Stimulated activated CD8-positive, alpha-beta memory T cell treated with anti-CD3 and anti-CD28 coated beads, Interleukin-15, amount 100 ng/mL, for 24 hours (primary cell): ENCODE results near the gene AWAT2.

ENCODE experiments used
- DNase-seq: peaks from one replicate; pipeline ENCODE4 v3.0.0-alpha.2; 2020; ENCODE audit warnings: low read depth

AWAT2 gene, protein sequence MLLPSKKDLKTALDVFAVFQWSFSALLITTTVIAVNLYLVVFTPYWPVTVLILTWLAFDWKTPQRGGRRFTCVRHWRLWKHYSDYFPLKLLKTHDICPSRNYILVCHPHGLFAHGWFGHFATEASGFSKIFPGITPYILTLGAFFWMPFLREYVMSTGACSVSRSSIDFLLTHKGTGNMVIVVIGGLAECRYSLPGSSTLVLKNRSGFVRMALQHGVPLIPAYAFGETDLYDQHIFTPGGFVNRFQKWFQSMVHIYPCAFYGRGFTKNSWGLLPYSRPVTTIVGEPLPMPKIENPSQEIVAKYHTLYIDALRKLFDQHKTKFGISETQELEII

DNA sequence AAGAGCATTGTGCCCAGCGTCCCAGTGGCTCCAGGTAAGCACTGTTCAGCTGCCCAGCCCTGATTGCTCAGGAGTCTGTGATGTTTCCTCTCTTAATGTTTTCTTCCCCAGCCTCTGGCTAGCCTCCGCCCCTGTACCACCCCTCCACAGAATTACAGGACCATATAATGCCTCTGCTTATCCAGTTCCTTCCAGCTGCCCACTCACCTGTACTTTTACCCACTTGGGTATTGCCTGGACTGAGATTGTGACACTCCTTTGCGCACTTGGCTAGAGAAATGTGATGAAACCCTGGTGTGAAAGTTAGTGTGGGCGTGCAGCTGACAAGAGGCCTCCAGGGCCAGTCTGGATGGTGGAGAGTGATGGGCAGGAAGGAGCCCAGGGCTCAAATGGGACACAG is at the start of gene AWAT2:
AWAT2 (minus strand) TSS at position 14 of the 400 bp plus-strand sequence; CDS start at position 8, 6 bp downstream.
- DNase-seq, result no peak

DNA sequence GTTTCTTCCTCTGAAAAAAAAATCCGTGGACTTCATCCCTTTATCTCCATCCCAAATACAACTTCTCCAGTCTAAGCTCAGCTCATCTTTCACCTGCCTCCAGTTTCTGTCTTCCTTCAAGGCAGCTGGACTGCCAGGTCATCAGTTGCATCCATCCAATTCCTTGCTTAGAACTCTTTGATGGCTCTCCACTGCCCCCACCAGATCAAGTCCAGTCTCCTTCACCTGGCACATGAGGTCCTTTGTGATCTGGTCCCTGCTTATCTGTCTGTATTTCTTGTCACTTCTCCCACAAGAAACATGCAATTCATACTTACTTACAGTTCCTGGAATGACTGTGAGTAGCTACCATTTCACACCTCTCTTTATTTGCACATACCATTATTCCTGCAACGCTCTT is 46.3 kb upstream of the AWAT2 start:
- no peak for DNase-seq

DNA sequence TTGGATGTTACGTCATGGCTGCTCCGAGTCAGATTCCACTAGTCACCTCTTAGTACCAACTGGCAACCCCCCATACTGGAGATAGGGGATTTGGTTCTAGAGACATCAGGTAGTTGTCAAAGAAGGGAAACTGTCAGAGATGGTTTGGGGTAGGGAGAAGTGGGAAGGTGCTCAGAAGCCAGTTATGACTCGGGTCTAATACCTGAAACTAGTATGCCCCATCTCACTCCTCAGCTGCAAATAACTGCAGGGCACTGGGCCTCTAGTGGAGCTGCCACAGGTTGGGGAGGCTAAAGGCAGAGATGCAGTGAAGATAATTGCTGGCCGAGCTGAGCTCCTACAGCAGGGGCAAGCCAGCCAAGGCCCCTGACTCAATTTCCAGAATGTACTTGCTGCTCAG is 42.5 kb upstream of the AWAT2 start:
- no peak for DNase-seq

DNA sequence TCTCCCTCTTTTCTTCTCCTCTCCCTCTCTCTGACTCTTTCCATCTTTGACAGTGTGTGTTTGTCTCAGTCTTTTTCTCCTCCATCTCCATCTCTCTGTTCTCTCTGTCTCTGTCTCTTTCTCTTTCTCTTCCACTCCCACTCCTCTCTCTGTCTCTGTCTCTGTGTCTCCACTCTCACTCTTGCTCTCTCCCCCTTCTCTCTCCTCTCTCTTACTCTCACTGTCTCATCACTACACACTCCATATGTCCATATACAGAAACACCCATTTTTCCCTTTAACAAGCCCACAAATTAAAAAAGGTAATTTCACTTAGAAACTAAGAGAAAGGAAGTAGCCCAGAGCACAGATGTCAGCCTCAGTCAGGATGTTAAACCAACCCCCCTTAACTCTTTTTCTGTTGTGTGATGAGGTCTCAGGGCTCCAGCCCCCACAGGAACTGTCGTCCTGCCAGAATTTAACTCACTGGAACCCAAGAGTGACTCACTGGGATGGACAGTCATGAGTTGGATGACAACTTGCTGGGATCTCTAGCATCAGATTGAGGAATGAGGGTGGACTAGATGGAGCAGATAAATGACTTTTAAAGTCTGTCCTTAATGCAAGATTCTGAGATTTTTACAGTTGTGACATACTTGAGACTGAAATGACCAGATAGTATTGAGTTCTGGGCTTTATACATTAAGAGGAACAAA is 40.0 kb upstream of the AWAT2 start:
- DNase-seq, result no peak

DNA sequence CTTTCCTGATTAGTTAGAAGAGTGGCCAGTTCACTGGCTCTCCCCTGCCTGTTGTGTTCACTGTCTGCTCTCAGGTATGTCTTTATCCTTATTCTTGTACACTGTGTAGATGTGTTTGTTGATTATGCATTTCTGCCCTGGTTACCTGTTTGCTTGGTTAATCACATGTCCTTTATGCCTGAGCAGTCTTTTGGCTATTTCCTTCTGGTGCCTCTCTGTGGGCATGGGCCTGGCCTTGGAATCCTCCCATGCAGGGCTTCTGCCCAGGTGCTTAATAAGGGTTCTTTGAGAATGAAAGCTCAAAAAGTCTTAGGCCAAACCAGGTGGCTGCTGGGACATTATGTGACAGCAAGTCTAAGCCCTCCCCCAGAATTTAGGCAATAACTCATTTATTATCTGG is 39.0 kb upstream of the AWAT2 start:
- no peak for DNase-seq

DNA sequence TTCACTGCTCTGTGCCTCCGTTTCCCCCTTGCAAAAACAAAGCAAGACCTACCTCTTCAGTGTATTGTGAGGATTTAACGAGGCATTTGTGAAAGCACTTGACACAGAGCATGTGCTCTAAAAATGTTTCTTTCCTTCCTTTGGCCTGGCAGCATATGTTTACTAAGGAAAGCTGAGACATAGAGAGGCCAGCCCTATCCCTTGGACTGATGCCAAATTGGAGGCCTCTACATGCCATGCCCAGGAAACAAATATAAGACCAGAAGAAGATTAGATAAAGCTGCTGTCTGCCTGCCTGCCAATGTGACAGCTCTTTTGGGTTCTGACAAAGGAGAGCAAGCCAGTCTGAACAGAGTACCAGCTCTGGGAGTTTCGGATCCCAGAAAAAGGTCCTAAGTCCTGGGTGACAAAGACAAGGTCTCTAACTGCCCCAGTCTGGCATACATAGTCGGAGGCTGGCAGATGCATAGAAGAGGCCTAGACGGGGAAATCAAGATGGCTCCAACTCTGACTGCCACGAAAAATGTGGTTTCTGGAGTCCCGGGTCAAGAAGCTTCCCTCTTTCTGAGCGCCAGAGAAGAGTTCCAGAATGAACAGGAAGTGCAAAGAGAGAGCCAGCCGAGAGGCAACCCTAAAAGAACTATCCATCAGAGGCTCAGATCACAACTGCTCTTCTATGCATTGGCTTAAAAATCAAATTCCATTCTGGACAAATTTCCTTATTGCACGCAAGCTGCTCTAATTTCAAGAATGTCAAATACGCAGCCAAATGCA is 38.3 kb upstream of the AWAT2 start:
- DNase-seq, result no peak

DNA sequence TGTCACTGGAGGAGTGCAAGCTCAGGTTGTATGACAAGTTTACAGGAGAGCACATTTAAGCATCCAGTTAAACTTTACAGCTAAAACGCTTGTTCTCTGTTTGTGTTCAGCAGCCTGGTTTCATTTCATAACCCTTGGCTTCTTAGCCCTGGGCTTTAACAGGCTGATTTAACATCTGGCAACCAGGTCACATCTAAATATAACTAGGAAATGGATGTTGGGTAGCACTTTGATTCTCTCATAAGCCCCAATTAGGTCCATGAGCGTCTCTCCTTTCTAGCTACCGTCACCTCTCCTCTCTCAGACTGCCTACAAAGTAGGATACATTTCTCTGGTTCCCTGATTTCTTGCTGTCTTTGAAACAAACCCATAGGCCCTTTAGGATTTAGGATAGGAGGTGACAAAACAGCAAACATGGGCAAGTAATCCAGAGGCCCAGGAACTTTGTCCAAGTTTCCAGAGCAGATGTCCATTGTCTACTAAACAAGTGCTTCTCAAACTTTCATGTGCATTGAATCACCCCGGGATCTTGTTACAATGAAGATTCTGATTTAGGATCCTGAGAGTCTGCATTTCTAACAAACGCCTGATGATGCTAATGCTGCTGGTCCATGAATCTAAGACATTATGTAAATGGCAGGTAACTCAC is 35.0 kb upstream of the AWAT2 start:
- DNase-seq, result no peak

DNA sequence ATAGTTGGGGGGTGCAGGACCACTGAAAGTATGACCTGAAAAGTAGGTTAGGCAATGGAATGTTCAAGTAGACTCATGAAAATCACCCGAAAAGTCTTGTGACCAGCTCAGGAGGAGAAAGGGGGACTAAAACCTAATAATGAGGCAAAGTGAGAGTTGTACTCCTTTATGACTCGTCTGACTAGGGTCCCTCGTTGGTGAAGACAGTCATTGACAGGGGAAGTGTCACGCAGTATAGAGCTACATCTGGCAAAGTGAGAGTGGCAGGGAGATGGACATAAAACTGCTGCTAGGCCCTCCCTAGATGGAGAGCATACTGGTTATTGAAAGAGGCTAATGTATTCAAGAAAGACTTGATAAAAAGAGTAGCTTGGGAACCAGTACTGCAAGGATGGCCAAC is 33.0 kb upstream of the AWAT2 start:
- DNase-seq, result no peak

DNA sequence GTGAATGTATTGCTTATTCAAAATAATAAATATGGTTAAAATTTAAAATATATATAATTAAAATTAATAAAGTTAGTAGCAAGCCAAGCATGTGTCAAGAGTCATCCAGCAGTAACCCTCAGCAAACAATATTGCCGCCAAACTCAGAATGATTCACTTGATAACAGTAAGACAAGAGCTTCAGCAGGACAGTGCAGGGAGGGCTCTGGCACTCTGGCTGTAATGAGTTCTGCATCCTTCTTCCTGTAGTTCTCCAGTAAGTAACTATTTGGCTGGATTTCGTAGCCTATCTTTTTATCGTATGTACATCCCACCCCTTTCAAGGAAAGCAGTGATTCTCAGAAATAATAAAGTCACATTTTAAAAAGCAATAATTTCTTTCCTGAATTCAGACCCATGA is 30.1 kb upstream of the AWAT2 start:
- no peak for DNase-seq

DNA sequence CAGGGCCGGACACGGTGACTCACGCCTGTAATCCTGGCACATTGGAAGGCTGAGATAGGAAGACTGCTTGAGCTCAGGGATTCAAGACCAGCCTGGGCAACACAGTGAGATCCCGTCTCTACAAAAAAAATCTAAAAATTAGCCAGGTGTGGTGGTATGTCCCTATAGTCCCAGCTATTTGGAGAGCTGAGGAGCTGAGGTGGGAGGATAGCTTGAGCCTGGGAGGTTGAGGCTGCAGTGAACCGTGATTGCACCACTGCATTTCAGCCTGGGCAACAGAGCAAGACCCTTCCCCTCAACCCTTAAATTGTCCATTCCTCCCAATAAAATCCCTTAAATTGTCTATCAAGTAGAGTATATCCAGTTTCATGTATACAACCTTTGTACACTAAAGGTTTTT is 29.6 kb upstream of the AWAT2 start:
- no peak for DNase-seq

DNA sequence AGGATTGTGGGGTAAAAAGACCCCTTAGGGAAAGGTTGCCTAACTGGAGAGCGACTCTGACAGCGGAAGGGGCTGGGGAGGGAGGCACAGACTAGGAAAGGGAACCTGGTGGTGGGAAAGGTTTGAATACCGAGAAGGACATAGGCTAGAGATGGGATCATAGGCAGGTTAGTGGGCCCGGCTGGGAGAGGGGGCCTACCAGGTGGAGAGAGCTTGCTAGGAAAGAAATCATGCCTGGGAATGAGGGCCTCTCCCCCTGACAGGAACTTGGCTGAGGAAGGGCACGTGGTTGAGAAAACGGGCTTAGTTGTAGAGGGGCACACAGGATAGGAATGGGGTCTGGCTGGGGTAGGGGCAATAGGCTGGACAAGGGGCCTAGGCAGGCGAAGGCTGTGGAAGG is 16.9 kb upstream of the AWAT2 start:
- no peak for DNase-seq

DNA sequence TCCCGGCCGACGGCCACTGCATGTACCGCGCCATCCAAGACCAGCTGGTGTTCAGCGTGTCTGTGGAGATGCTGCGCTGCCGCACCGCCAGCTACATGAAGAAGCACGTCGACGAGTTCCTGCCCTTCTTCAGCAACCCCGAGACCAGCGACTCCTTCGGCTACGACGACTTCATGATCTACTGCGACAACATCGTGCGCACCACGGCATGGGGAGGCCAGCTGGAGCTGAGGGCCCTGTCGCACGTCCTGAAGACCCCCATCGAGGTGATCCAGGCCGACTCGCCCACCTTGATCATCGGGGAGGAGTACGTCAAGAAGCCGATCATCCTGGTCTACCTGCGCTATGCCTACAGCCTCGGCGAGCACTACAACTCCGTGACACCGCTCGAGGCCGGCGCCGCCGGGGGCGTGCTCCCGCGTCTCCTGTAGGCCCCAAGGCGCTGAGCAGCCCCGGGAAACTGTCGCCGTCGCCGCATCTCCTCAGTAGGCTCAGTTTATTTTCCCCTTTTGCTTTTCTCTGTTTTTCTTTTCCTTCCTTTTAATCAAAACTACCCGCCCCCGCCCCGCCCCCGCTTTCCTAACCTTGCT is 13.3 kb upstream of the AWAT2 start:
- DNase-seq, result no peak

DNA sequence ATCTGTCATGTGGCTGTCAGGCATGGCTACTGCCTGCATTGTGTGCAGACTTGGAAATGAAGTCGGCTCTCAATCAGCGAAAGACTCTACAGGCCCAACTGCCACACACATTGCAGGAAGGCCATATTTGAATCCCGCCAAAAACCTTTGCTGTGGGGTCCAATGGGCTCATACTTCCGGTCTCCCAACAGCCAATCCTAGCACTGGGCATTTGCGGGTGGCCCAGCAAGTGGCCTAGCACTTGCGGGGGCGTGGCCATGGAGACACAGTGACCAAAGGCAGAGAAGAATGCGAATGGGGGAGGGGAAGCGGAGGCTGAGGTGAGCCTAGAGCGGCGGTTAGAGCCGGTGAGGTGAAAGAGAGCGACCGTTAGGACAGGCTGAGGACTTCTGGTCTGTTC is 12.3 kb upstream of the AWAT2 start, which contains the start of gene OTUD6A:
OTUD6A (plus strand) TSS at position 382 of the 400 bp plus-strand sequence. CDS start 68 bp downstream, outside the sequence.
- no peak for DNase-seq

DNA sequence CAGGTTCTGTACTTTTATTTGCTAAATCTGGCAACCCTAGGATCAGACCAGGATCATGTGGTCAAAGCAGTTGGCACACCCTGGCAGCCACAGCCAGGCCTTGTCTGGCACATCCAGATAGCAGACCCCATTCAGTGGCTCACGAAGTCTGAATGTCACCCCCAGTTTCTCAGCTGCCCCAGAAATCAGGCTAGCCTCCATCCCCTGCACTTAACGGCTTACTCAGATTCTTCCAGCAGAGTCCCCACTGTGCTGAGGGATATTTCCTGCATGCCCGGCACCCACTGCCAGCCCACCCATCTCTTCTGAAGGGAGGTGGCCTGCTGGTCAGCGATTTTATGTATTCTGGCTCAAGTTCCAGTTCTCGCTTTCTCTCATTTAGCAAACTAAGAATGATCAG is 4.7 kb upstream of the AWAT2 start:
- DNase-seq, result no peak

DNA sequence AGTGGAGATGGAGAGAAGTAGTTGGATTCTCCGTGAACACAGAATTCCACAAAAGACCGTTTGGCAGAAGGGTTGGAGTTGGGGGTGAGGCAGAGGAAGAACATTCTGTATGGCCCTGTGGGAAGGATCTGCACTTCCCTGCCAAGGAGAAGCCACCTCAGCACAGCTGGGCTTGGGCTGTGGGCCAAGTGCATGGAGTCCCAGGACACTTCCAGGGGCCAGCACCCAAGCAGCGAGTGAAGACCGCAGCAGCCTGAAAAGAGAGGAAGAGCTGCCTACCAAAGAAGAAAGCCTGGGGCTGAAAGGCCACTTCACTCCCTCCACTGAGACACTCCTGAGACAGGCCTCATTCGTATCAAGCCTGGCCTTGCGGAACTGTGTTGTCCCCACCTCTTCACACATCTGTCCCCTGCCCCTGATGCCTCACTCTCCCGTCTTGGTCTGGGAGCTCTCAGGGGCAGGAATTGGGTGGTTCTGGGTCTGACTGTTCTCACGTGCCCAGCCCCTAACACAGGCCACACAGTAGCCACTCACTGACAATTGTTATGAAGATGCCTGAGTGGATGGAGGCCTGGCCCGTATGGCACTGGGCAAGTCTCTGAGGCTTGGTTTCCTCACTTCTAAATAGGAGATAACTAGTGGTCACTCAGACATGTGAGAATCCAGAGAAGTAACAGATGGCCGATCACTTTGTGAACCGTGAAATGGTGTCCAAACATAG is 3.3 kb upstream of the AWAT2 start:
- no peak for DNase-seq

DNA sequence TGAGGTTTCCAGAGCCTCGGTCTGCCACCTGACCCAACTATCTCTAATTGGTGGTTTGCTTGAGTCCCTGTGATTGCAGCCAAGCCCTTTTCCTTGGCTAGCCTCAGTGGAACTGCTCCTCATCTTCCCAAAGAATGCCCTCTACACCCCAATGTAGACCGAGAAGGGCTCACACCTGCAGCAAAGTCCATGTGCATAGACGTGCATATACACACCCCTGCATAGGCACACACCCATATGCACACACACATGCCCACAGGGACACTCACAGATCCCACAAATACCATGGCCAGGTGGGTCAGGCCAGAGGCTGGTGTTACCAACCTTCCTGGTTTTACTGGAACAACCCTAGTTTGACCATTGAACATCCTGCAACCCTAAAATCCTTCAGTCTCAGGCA is 332 bp downstream of the AWAT2 start:
- no peak for DNase-seq

DNA sequence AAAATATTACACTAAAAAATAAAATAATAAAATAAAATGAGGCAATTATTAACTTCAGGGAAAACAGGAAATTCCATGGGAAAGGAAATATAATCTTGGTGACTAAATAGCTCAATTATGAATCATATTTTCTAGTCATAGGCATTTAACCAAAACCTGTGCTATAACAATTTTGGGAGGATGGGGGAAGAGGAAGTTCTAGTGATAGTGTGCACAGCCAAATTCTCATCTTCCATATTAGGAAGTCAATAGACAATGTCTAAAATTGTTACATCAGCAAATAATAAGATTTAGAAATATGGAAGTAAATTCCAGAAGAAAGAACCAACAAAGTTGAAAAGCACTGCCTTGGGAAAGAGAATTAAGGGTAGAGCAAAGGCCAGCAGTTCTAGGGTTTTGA is 2.8 kb downstream of the AWAT2 start:
- no peak for DNase-seq

DNA sequence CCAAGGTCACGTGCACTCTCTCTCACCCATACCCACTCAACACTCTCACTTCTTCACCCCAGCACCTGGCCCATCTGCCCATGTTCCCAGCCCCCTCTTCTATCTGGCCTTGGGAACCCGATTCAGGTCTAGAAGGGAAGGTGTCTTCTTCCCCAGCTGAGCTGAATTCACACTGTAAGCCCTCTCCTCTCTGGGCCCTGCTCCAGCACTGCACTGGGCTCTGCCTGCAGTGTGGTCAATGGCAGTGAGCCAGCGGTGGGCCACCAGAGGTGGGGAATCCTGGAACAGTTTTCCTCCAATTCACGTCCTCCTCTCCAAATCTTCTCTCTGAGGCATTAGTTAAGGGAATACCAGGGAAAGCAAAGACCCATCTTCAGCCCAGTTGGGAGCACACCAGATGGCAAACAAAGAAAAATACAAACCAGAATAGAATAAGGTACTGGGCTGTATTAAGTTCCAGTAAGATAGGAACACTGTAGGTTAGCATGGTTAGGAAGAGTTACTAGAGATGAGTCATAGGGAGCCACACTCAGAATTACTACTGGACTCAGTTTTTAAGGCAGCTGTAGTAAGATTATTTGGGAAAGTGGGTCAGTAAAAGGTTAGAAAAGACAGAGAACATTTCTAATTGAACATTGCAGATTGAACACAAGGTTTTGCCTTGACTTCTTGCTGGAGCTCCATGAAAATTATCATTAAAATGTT is 5.0 kb downstream of the AWAT2 start:
- no peak for DNase-seq

DNA sequence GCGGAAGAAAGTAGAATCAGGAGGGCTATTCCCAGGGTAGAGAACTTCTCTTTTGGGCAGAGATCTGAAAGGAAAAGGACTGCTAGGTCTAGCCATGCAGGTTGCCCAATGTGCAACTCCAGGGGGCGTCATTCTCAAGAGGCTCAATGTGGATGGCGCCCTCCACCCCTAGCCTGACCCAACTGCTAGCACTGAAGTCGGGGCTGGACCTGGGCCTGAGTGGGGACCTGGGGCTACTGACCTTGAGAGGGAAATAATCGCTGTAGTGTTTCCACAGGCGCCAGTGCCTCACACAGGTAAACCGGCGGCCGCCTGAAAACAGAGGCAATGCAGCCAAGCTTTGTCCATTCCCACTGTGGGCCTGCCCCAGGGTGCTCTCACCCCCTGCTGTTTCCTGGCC is 6.1 kb downstream of the AWAT2 start:
- no peak for DNase-seq
